Measurements from ENCODE around the gene GRIK4.

GRIK4 gene

GRCh38 chr11:120863359-120863758 is 351.8 kb downstream of the GRIK4 start:
- no peak for DNase-seq

- DNase-seq = no peak
Measured at GRCh38 chr11:120867024-120867423, 355.5 kb downstream of the GRIK4 start.

- no peak for DNase-seq
Measured at GRCh38 chr11:120867531-120867930, 356.0 kb downstream of the GRIK4 start.

- DNase-seq = no peak
Measured at GRCh38 chr11:120867988-120868387, 356.4 kb downstream of the GRIK4 start.

- no peak for DNase-seq
Measured at GRCh38 chr11:120869097-120869496, 357.5 kb downstream of the GRIK4 start.

- no peak for DNase-seq
Measured at GRCh38 chr11:120869516-120870011, 358.0 kb downstream of the GRIK4 start.

- no peak for DNase-seq
Measured at GRCh38 chr11:120871194-120871593, 359.6 kb downstream of the GRIK4 start.

- no peak for DNase-seq
Measured at GRCh38 chr11:120871924-120872323, 360.4 kb downstream of the GRIK4 start.

GRCh38 chr11:120873966-120874735 is 362.6 kb downstream of the GRIK4 start:
- DNase-seq = no peak

- DNase-seq = no peak
Measured at GRCh38 chr11:120875986-120876385, 364.4 kb downstream of the GRIK4 start.

- no peak for DNase-seq
Measured at GRCh38 chr11:120877746-120878365, 366.3 kb downstream of the GRIK4 start.

GRCh38 chr11:120878781-120879180 is 367.2 kb downstream of the GRIK4 start:
- no peak for DNase-seq

- DNase-seq = no peak
Measured at GRCh38 chr11:120880498-120881175, 369.1 kb downstream of the GRIK4 start.

GRCh38 chr11:120881596-120881995 is 370.0 kb downstream of the GRIK4 start:
- no peak for DNase-seq

GRCh38 chr11:120882175-120882574 is 370.6 kb downstream of the GRIK4 start:
- DNase-seq = no peak

GRCh38 chr11:120883404-120884080 is 372.0 kb downstream of the GRIK4 start:
- no peak for DNase-seq

- no peak for DNase-seq
Measured at GRCh38 chr11:120884154-120885020, 372.8 kb downstream of the GRIK4 start.

GRCh38 chr11:120890609-120891320 is 379.2 kb downstream of the GRIK4 start:
- no peak for DNase-seq

- no peak for DNase-seq
Measured at GRCh38 chr11:120893440-120894201, 382.1 kb downstream of the GRIK4 start.

- DNase-seq = no peak
Measured at GRCh38 chr11:120894202-120894985, 382.8 kb downstream of the GRIK4 start.
